HG02981 (cell line): ENCODE results near the gene EXD3.
"Not testable (repeated sequence)": the region's sequence is repeated elsewhere in the genome, so short reads cannot be mapped to it uniquely, and the experiment has no call there.

Source experiments
- ATAC-seq: cut with Tn5 transposase; IDR thresholded peaks from one replicate; pipeline ENCODE4 v1.9.1; 2021; ENCODE audit warnings: mild to moderate bottlenecking, moderate library complexity; ENCODE audit not compliant: unreplicated experiment

EXD3 gene

DNA sequence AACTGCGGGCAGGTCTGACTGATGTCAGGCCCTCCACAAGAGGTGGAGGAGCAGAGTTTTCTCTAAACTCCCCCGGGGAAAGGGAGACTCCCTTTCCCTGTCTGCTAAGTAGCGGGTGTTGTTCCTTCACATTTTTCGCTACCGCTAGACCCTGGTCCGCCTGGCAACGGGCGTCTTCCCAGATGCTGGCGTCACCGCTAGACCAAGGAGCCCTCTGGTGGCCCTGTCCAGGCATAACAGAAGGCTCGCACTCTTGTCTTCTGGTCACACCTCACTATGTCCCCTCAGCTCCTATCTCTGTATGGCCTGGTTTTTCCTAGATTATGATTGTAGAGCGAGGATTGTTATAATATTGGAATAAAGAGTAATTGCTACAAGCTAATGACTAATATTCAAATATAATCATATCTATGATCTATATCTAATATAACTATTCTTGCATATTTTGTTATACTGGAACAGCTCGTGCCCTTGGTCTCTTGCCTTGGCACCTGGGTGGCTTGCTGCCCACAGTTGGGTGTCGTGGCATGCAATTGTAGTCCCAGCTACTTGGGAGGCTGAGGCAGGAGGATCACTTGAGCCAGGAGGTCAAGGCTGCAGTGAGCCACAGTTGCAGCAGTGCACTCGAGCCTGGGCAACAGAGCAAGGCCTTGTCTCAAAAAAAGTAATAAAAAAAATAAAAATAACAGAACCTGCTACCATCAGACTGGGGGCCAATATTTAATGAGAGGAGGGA lies 160.6 kb downstream of the EXD3 start:
- ATAC-seq, result not testable (repeated sequence)
